ENCODE measurements around the gene FRMD6. TPM values are rescaled to one million over a fixed set of nuclear protein-coding genes. Genes with fewer than 3 reads are reported as not detected.

FRMD6 gene
- total and polyA plus RNA-seq, 2 experiments from 2014 or later, result 8.4 to 24.7 TPM

DNA sequence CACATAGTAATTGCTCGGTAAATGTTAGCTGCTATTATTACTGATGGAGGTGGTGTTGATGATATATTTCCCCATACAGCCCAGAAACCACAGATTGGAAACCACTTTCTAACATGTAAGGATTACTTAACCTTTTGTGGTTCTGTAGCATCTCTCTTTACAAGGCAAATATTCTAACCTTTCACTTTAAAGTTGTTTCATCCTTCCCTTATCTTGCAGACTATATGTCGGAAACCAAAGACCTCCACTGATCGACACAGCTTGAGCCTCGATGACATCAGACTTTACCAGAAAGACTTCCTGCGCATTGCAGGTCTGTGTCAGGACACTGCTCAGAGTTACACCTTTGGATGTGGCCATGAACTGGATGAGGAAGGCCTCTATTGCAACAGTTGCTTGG is 75.8 kb downstream of the FRMD6 start:
- no peak for DNase-seq (ENCODE audit: low read depth in 1 of 2, low spot score in 1 of 2)
- Histone ChIP-seq H3K27me3 (no peaks in the 10 kb centered on the region), H3K9me3 (ENCODE audit: low read depth) (no peaks in the 10 kb centered on the region), H3K4me3 (no peak overlapping the region), H3K27ac (no peak overlapping the region), H3K36me3 (peaks cover 31% of the 10 kb centered on the region), H3K4me1 (ENCODE audit: low read depth) (no peaks in the 10 kb centered on the region)
- TF ChIP-seq, protein P1, sequence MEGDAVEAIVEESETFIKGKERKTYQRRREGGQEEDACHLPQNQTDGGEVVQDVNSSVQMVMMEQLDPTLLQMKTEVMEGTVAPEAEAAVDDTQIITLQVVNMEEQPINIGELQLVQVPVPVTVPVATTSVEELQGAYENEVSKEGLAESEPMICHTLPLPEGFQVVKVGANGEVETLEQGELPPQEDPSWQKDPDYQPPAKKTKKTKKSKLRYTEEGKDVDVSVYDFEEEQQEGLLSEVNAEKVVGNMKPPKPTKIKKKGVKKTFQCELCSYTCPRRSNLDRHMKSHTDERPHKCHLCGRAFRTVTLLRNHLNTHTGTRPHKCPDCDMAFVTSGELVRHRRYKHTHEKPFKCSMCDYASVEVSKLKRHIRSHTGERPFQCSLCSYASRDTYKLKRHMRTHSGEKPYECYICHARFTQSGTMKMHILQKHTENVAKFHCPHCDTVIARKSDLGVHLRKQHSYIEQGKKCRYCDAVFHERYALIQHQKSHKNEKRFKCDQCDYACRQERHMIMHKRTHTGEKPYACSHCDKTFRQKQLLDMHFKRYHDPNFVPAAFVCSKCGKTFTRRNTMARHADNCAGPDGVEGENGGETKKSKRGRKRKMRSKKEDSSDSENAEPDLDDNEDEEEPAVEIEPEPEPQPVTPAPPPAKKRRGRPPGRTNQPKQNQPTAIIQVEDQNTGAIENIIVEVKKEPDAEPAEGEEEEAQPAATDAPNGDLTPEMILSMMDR (IDR thresholded peaks at IDR 0.05; ENCODE audit: low read depth, low read length), result no peak

DNA sequence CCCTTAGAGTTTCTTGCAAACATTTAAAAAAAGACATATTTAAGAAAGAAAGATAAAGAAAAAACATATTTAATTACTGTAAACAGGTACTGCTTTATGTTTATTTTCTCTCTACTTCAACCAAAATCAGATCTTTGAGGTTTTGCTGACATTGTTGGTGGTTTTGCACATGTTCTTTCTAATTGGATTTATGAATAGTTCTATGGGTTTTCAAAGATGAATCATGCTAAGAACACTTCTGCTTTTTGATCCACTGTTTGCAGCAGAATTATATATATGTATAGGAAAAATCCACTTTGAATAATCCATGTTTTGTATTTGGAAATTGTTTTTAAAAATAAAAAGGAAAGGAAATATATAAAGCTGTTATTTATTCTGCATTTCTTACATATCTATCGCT is 78.4 kb downstream of the FRMD6 start:
- TF ChIP-seq, protein P1 (IDR thresholded peaks at IDR 0.05; ENCODE audit: low read depth, low read length), result no peak
- Histone ChIP-seq H3K36me3 (peaks cover 21% of the 10 kb centered on the region), H3K4me1 (ENCODE audit: low read depth) (no peaks in the 10 kb centered on the region), H3K27me3 (no peaks in the 10 kb centered on the region), H3K27ac (no peak overlapping the region), H3K9me3 (ENCODE audit: low read depth) (no peaks in the 10 kb centered on the region), H3K4me3 (no peak overlapping the region)
- DNase-seq (ENCODE audit: low read depth in 1 of 2, low spot score in 1 of 2), result no peak

DNA sequence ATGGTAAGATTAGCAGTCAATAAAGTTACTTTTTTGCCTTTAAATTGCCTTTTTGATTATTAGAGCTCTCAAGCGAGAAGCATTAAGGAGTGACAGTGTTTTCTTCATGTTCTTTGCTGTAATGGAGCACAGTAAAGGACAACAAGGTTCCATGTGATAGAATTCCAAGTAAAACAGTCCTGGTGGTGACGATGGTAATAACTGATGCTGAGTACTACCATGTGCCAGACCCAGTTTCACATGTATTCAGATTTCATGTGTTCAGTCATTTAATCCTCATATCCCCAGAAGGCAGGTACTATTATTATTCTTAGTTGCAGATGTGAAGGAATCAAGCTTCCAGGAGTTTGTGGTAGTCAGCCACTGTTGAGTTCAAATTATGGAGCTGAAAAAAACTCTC is 79.0 kb downstream of the FRMD6 start:
- Histone ChIP-seq H3K27ac (no peak overlapping the region), H3K36me3 (peaks cover 15% of the 10 kb centered on the region), H3K4me3 (no peak overlapping the region), H3K9me3 (ENCODE audit: low read depth) (no peaks in the 10 kb centered on the region), H3K27me3 (no peaks in the 10 kb centered on the region), H3K4me1 (ENCODE audit: low read depth) (no peaks in the 10 kb centered on the region)
- no peak for DNase-seq (ENCODE audit: low read depth in 1 of 2, low spot score in 1 of 2)
- TF ChIP-seq, protein P1 (IDR thresholded peaks at IDR 0.05; ENCODE audit: low read depth, low read length), result no peak

DNA sequence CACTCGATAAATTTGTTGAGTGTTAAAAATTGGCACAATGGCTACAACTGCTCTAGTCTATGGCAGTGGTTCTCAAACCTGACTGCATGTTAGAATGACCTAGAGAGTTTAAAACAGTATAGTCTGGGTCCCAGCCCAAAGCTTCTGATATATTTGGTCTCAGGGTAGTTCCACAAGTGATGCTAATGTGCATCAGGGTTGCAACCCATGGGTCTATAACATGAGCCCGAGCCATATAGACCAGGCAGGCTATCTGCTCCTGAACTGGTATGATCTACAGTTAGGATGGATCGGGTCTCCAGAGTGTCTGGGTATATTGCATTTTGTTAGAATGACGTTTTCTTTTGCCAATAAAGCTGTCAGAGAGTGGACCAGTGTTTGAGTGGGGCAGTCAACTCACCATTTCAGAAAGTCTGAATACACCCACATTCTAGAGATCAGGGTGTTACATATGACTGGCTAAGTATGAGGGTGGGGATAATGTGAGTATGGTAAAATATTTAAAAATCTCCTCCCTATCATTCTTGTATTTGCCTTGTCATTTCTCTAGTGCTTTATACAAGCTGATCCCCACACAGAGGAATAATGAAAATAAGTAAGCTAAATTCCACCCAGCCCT is 80.9 kb downstream of the FRMD6 start:
- Histone ChIP-seq H3K9me3 (ENCODE audit: low read depth) (no peaks in the 10 kb centered on the region), H3K4me1 (ENCODE audit: low read depth) (no peaks in the 10 kb centered on the region), H3K4me3 (no peak overlapping the region), H3K27ac (no peak overlapping the region), H3K27me3 (no peaks in the 10 kb centered on the region), H3K36me3 (peaks cover 9% of the 10 kb centered on the region)
- DNase-seq (ENCODE audit: low read depth in 1 of 2, low spot score in 1 of 2), result no peak
- TF ChIP-seq, protein P1 (IDR thresholded peaks at IDR 0.05; ENCODE audit: low read depth, low read length), result no peak

DNA sequence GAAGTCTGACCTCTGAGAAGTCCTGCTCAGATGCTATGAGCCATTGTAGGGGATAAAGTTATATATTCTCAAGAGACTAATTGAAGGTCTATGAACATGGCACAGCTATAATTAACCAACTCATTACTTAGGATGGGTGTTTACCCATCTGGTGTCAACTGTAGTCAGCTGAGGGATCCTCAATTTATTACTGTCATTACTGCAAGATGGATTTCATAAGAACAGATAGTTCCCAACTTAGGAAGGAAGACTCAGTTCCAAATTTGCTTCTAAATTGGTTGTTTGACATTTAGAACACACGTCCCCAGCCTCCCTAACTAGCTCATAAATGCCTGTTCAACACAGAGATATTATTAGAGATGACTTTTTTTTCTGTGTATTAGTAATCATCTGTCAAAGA is 81.4 kb downstream of the FRMD6 start:
- no peak overlapping the region for H3K4me3 ChIP-seq
- H3K4me1 ChIP-seq (ENCODE audit: low read depth), result no peaks in the 10 kb centered on the region
- no peaks in the 10 kb centered on the region for H3K27me3 ChIP-seq
- no peak for DNase-seq (ENCODE audit: low read depth in 1 of 2, low spot score in 1 of 2)
- peaks cover 4% of the 10 kb centered on the region for H3K36me3 ChIP-seq
- no peaks in the 10 kb centered on the region for H3K9me3 ChIP-seq (ENCODE audit: low read depth)
- no peak overlapping the region for H3K27ac ChIP-seq
- TF ChIP-seq, protein P1 (IDR thresholded peaks at IDR 0.05; ENCODE audit: low read depth, low read length), result no peak

Data from cardiac muscle cell (in vitro differentiated cells and primary cell).